ENCODE data around the gene CAPN9.

DNA sequence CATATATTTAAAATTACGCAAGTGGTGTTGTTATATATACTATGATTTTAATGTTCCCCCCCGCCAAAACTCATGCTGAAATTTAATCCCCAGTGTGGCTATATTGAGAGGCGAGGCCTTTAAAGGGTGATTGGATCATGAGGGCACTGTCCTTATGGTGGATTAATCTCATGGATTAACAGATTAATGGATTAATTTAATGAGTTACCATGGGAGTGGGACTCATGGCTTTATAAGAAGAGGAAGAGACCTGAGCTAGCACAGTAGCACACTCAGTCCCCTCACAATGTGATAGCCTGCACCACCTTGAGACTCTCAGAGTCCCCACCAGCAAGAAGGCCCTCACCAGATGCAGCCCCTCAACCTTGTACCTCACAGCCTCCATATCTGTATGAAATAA, 86.3 kb downstream of the CAPN9 start:
- no peak for TF ChIP-seq POLR2AphosphoS5 (IDR thresholded peaks at IDR 0.05)
- TF ChIP-seq, protein P1, sequence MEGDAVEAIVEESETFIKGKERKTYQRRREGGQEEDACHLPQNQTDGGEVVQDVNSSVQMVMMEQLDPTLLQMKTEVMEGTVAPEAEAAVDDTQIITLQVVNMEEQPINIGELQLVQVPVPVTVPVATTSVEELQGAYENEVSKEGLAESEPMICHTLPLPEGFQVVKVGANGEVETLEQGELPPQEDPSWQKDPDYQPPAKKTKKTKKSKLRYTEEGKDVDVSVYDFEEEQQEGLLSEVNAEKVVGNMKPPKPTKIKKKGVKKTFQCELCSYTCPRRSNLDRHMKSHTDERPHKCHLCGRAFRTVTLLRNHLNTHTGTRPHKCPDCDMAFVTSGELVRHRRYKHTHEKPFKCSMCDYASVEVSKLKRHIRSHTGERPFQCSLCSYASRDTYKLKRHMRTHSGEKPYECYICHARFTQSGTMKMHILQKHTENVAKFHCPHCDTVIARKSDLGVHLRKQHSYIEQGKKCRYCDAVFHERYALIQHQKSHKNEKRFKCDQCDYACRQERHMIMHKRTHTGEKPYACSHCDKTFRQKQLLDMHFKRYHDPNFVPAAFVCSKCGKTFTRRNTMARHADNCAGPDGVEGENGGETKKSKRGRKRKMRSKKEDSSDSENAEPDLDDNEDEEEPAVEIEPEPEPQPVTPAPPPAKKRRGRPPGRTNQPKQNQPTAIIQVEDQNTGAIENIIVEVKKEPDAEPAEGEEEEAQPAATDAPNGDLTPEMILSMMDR (IDR thresholded peaks at IDR 0.05) = no peak
- no peak for TF ChIP-seq POLR2A (IDR thresholded peaks at IDR 0.05)
- TF ChIP-seq EP300 (IDR thresholded peaks at IDR 0.05) = no peak
